Measurements from ENCODE around the gene CHST12.

The CHST12 gene

DNA sequence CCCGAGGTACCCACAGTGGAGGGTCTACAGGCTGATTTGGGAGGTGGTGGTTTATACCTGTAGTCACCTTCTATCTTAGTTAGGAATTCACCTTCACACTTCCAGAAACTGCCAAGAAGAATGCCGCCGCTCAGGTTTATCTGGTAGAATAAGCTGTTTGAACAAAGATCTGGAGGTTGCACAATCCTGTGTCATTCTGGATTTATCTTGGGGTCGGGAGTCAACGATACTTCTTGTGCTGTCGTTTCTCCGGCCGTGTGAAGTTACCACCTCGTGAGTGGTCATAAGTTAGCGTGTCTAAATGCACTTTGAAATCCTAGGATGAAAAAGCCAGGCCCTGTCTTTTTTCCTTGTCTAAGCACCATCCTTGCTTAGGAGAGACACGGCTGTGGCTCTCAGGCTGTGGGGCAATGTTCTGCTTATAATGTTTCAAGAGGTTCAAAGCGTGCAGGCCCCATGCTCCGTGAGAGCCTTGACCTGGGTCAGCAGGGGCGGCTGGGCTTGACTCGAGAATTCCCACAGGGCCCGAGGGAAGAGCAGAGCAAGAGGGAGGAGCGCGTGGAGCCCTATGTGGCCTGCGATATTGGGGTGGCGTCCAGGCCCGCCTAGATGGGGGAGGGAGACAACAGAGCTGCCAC, 37.3 kb downstream of the CHST12 start:
- Histone ChIP-seq H3K9me3 (ENCODE audit: control extremely low read depth in 1 of 5, control insufficient read depth in 4 of 5, insufficient read depth in 2 of 5, low read depth in 1 of 5, low read length in 4 of 5) (no peaks in the 10 kb centered on the region), H3K36me3 (ENCODE audit: control insufficient read depth in 4 of 4, insufficient read depth in 4 of 4, low read length in 3 of 4) (peaks cover 14 to 71% (median 48%) of the 10 kb centered on the region in 4 experiments), H3K4me1 (ENCODE audit: control extremely low read depth in 1 of 4, control insufficient read depth in 4 of 4, insufficient read depth in 4 of 4, low read length in 3 of 4) (peaks cover 0 to 12% (median 0%) of the 10 kb centered on the region in 4 experiments), H3K4me3 (ENCODE audit: control insufficient read depth in 1 of 7, extremely low read depth in 1 of 7, insufficient read depth in 4 of 7, low read depth in 2 of 7, low read length in 6 of 7) (no peak overlapping the region), H3K27ac (ENCODE audit: insufficient read depth in 1 of 2, low read depth in 1 of 2, low read length in 2 of 2, poor library complexity in 1 of 2, severe bottlenecking in 2 of 2) (no peak overlapping the region), H3K27me3 (replicated peaks in 2 of 5; ENCODE audit: control insufficient read depth in 4 of 5, insufficient read depth in 5 of 5, low read length in 4 of 5) (no peaks in the 10 kb centered on the region)
- CTCF ChIA-PET, result interaction anchor here (1.2 to 4.0 kb wide), 4 partner anchors 9 to 30 kb away, joined by 3 to 29 read pairs (median 11); no protein-coding TSS in a partner anchor
- POLR2A ChIA-PET, result no interaction called here
- 95% methylated on average over 21 of the region's 21 CpGs for WGBS (ENCODE audit: insufficient coverage)
- no peak for DNase-seq

DNA sequence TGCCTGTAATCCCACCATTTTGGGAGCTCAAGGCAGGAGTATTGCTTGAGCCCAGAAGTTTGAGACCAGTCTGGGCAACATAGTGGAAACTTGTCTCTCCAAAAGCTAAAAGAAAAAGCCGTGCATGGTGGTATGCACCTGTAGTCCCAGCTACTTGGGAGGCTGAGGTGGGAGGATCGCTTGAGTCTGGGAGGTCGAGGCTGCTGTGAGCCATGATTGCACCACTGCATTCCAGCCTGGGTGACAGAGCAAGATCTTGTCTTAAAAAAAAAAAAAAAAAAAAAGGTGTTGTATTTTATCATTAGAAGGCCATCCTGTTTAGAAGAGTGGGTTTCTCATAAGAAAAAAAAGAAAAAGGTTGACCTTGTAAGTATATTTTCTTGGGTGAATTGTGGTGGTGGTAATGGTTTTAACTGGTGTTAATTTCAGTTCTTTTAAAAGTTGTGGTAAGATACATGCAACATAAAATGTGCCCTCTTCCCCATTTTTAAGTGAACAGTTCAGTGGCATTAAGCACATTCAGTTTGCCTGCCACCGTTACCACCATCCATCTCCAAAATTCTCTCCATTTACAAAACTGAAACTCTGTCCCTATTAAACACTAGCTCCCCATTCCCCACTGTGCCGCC, 38.1 kb downstream of the CHST12 start:
- H3K27me3 ChIP-seq (replicated peaks in 2 of 5; ENCODE audit: control insufficient read depth in 4 of 5, insufficient read depth in 5 of 5, low read length in 4 of 5), result no peaks in the 10 kb centered on the region
- WGBS (ENCODE audit: insufficient coverage), result 94% methylated on average over 2 of the region's 5 CpGs
- POLR2A ChIA-PET, result no interaction called here
- H3K9me3 ChIP-seq (ENCODE audit: control extremely low read depth in 1 of 5, control insufficient read depth in 4 of 5, insufficient read depth in 2 of 5, low read depth in 1 of 5, low read length in 4 of 5), result no peaks in the 10 kb centered on the region
- H3K27ac ChIP-seq (ENCODE audit: insufficient read depth in 1 of 2, low read depth in 1 of 2, low read length in 2 of 2, poor library complexity in 1 of 2, severe bottlenecking in 2 of 2), result no peak overlapping the region
- peaks cover 0 to 12% (median 0%) of the 10 kb centered on the region in 4 experiments for H3K4me1 ChIP-seq (ENCODE audit: control extremely low read depth in 1 of 4, control insufficient read depth in 4 of 4, insufficient read depth in 4 of 4, low read length in 3 of 4)
- H3K4me3 ChIP-seq (ENCODE audit: control insufficient read depth in 1 of 7, extremely low read depth in 1 of 7, insufficient read depth in 4 of 7, low read depth in 2 of 7, low read length in 6 of 7), result no peak overlapping the region
- CTCF ChIA-PET, result interaction anchor here (1.2 to 4.0 kb wide), 4 partner anchors 9 to 29 kb away, joined by 3 to 29 read pairs (median 11); no protein-coding TSS in a partner anchor
- peaks cover 13 to 71% (median 46%) of the 10 kb centered on the region in 4 experiments for H3K36me3 ChIP-seq (ENCODE audit: control insufficient read depth in 4 of 4, insufficient read depth in 4 of 4, low read length in 3 of 4)
- peak in 2 of 3 donors; percentile 23 for DNase-seq

DNA sequence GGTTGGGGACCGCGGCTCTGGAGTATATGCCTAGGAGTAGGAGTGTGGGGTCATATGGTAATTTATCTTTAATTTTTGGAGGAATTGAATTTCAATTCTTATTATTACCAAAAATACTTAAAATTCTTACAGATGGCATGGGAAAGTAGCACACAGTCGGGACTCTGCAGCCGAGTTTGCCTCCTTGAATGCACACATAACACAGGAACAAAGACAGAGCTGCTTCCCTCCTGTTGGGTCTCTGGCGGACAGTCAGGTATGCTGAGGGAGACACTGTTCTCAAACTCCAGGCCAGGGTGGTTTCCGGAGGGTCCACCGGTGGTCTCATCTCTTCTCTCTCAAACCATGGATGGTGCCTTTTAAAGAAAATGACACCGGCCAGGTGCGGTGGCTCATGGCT, 40.1 kb downstream of the CHST12 start:
- no peak overlapping the region for H3K4me3 ChIP-seq (ENCODE audit: control insufficient read depth in 1 of 7, extremely low read depth in 1 of 7, insufficient read depth in 4 of 7, low read depth in 2 of 7, low read length in 6 of 7)
- ChIA-PET CTCF (interaction anchor here (4.0 kb wide), 1 partner anchor 25 kb away, joined by 13 read pairs; no protein-coding TSS in a partner anchor), POLR2A (no interaction called here)
- 91% methylated on average over 6 of the region's 9 CpGs for WGBS (ENCODE audit: insufficient coverage)
- no peak overlapping the region for H3K27ac ChIP-seq (ENCODE audit: insufficient read depth in 1 of 2, low read depth in 1 of 2, low read length in 2 of 2, poor library complexity in 1 of 2, severe bottlenecking in 2 of 2)
- no peak for DNase-seq
- peaks cover 0 to 12% (median 0%) of the 10 kb centered on the region in 4 experiments for H3K4me1 ChIP-seq (ENCODE audit: control extremely low read depth in 1 of 4, control insufficient read depth in 4 of 4, insufficient read depth in 4 of 4, low read length in 3 of 4)
- H3K27me3 ChIP-seq (replicated peaks in 2 of 5; ENCODE audit: control insufficient read depth in 4 of 5, insufficient read depth in 5 of 5, low read length in 4 of 5), result no peaks in the 10 kb centered on the region
- H3K36me3 ChIP-seq (ENCODE audit: control insufficient read depth in 4 of 4, insufficient read depth in 4 of 4, low read length in 3 of 4), result peaks cover 4 to 64% (median 35%) of the 10 kb centered on the region in 4 experiments
- no peaks in the 10 kb centered on the region for H3K9me3 ChIP-seq (ENCODE audit: control extremely low read depth in 1 of 5, control insufficient read depth in 4 of 5, insufficient read depth in 2 of 5, low read depth in 1 of 5, low read length in 4 of 5)

DNA sequence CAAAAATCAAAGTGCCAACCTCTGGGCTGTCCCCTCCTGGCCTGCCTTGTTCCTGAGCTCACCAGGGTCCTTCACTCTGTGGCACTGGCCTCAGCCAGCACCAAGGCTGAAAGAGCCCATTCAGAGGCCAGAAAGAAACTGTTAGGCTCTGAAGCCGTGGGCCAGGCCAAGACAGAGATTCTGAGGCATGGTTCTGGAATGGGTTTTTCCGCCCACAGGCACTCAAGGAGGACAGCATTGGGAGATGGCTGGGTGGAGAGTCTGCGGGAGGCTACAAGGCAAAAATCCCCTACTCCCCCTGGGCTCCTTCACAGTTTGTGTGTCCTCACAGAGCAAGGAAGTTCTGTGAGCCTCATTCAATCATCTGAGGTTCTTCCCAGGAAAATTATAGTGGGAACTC, 41.1 kb downstream of the CHST12 start:
- 90% methylated on average over 2 of the region's 3 CpGs for WGBS (ENCODE audit: insufficient coverage)
- no peaks in the 10 kb centered on the region for H3K9me3 ChIP-seq (ENCODE audit: control extremely low read depth in 1 of 5, control insufficient read depth in 4 of 5, insufficient read depth in 2 of 5, low read depth in 1 of 5, low read length in 4 of 5)
- DNase-seq, result no peak
- peaks cover 0 to 12% (median 0%) of the 10 kb centered on the region in 4 experiments for H3K4me1 ChIP-seq (ENCODE audit: control extremely low read depth in 1 of 4, control insufficient read depth in 4 of 4, insufficient read depth in 4 of 4, low read length in 3 of 4)
- ChIA-PET CTCF (interaction anchor here (1.1 to 4.0 kb wide), 2 partner anchors 14 to 24 kb away, joined by 3 to 13 read pairs; no protein-coding TSS in a partner anchor), POLR2A (no interaction called here)
- peaks cover 4 to 56% (median 28%) of the 10 kb centered on the region in 4 experiments for H3K36me3 ChIP-seq (ENCODE audit: control insufficient read depth in 4 of 4, insufficient read depth in 4 of 4, low read length in 3 of 4)
- H3K27me3 ChIP-seq (replicated peaks in 2 of 5; ENCODE audit: control insufficient read depth in 4 of 5, insufficient read depth in 5 of 5, low read length in 4 of 5), result no peaks in the 10 kb centered on the region
- no peak overlapping the region for H3K4me3 ChIP-seq (ENCODE audit: control insufficient read depth in 1 of 7, extremely low read depth in 1 of 7, insufficient read depth in 4 of 7, low read depth in 2 of 7, low read length in 6 of 7)
- no peak overlapping the region for H3K27ac ChIP-seq (ENCODE audit: insufficient read depth in 1 of 2, low read depth in 1 of 2, low read length in 2 of 2, poor library complexity in 1 of 2, severe bottlenecking in 2 of 2)

DNA sequence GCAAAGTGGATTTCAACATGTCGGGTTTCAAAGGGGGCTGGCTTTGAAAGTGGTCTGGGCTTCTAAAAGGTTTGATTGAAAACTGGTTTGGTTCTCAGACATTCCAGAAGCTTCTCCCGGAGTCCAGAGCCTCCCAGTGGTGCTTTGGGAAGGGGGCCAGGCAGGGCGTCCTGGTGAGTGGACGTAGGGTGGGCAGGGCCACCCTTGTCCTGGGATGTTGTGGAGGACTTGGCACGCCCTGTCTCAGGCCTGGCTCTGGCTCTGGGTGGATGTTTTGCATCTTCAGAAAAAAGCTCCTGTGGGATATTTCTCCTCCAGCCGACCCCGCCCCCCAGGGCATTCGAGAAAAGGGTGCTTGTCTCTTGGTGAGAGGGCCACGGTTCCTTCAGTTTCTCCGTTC, 41.6 kb downstream of the CHST12 start:
- no peaks in the 10 kb centered on the region for H3K9me3 ChIP-seq (ENCODE audit: control extremely low read depth in 1 of 5, control insufficient read depth in 4 of 5, insufficient read depth in 2 of 5, low read depth in 1 of 5, low read length in 4 of 5)
- no peak overlapping the region for H3K27ac ChIP-seq (ENCODE audit: insufficient read depth in 1 of 2, low read depth in 1 of 2, low read length in 2 of 2, poor library complexity in 1 of 2, severe bottlenecking in 2 of 2)
- no peak overlapping the region for H3K4me3 ChIP-seq (ENCODE audit: control insufficient read depth in 1 of 7, extremely low read depth in 1 of 7, insufficient read depth in 4 of 7, low read depth in 2 of 7, low read length in 6 of 7)
- no peaks in the 10 kb centered on the region for H3K27me3 ChIP-seq (replicated peaks in 2 of 5; ENCODE audit: control insufficient read depth in 4 of 5, insufficient read depth in 5 of 5, low read length in 4 of 5)
- CTCF ChIA-PET, result interaction anchor here (1.1 to 4.0 kb wide), 3 partner anchors 14 to 107 kb away, joined by 3 to 13 read pairs (median 3); no protein-coding TSS in a partner anchor
- H3K36me3 ChIP-seq (ENCODE audit: control insufficient read depth in 4 of 4, insufficient read depth in 4 of 4, low read length in 3 of 4), result peaks cover 2 to 53% (median 27%) of the 10 kb centered on the region in 4 experiments
- DNase-seq, result no peak
- peaks cover 0 to 12% (median 0%) of the 10 kb centered on the region in 4 experiments for H3K4me1 ChIP-seq (ENCODE audit: control extremely low read depth in 1 of 4, control insufficient read depth in 4 of 4, insufficient read depth in 4 of 4, low read length in 3 of 4)
- POLR2A ChIA-PET, result no interaction called here
- WGBS (ENCODE audit: insufficient coverage), result 95% methylated on average over 10 of the region's 10 CpGs

DNA sequence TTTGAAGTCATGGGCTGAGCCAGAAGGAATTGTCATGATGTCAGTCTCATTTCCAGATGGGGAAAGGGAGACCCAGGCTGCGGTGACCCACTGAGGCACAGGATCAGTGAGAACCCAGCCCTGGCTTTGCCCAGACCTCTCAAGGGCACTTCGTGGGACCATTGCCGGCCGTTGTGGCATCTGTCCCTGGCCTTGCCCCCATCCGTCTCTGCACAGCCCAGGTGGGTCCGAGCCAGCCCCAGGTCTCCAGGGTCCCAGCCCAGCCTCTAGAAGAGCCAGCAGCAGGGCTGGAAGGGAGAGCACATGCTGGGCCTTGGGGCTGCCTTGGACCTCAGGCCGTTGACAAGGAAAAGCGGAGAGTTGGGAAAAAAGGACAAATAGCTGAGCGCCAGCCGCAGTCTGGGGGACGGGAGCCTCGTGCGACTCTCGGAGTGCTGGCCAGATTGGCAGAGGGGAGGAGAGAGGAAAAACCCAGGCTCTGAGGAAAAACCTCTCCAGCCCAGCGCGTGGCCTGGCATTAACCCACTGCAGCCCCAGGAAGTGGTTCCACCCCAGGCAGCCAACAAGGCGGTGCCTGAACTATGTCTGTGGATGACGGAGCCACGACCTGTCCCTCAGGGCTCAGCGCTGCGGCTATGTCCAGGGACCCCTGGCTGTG, 42.6 kb downstream of the CHST12 start:
- POLR2A ChIA-PET, result no interaction called here
- Histone ChIP-seq H3K36me3 (ENCODE audit: control insufficient read depth in 4 of 4, insufficient read depth in 4 of 4, low read length in 3 of 4) (peaks cover 0 to 45% (median 24%) of the 10 kb centered on the region in 4 experiments), H3K27me3 (replicated peaks in 2 of 5; ENCODE audit: control insufficient read depth in 4 of 5, insufficient read depth in 5 of 5, low read length in 4 of 5) (no peaks in the 10 kb centered on the region), H3K4me3 (ENCODE audit: control insufficient read depth in 1 of 7, extremely low read depth in 1 of 7, insufficient read depth in 4 of 7, low read depth in 2 of 7, low read length in 6 of 7) (no peak overlapping the region), H3K27ac (ENCODE audit: insufficient read depth in 1 of 2, low read depth in 1 of 2, low read length in 2 of 2, poor library complexity in 1 of 2, severe bottlenecking in 2 of 2) (no peak overlapping the region), H3K9me3 (ENCODE audit: control extremely low read depth in 1 of 5, control insufficient read depth in 4 of 5, insufficient read depth in 2 of 5, low read depth in 1 of 5, low read length in 4 of 5) (no peaks in the 10 kb centered on the region), H3K4me1 (ENCODE audit: control extremely low read depth in 1 of 4, control insufficient read depth in 4 of 4, insufficient read depth in 4 of 4, low read length in 3 of 4) (peaks cover 0 to 9% (median 2%) of the 10 kb centered on the region in 4 experiments)
- WGBS (ENCODE audit: insufficient coverage), result 92% methylated on average over 19 of the region's 21 CpGs
- CTCF ChIA-PET, result interaction anchor here (1.2 to 10.8 kb wide), 2 partner anchors 22 to 106 kb away, joined by 3 to 219 read pairs; no protein-coding TSS in a partner anchor
- DNase-seq, result no peak

Measured in common myeloid progenitor, CD34-positive (primary cell).